HepG2 (cell line): ENCODE measurements around the gene TARBP2. TPM values are rescaled to one million over a fixed set of nuclear protein-coding genes. Genes with fewer than 3 reads are reported as not detected.

Experiments
- AHR ChIP-seq: IDR thresholded peaks from 2 replicates; pipeline ENCODE4 v1.6.1; 2018; ENCODE audit warnings: missing genetic modification reagents, missing compliant biosample characterization
- FOXK1 ChIP-seq: sonication (generic); formaldehyde crosslinking; IDR thresholded peaks from 2 replicates; pipeline ENCODE4 v1.4.0; 2020; ENCODE audit warnings: low read depth, missing genetic modification reagents, borderline replicate concordance
- GABPA ChIP-seq, 2 experiments: IDR thresholded peaks; 2 replicates each; pipeline ENCODE4 v1.6.1; 2011 to 2016; ENCODE audit warnings: low read depth in 2 of 2, low read length in 1 of 2, missing biosample characterization in 1 of 2, missing genetic modification characterization in 1 of 2
- HHEX ChIP-seq: IDR thresholded peaks from 2 replicates; pipeline ENCODE4 v1.6.1; 2016; ENCODE audit warnings: control low read depth
- KLF13 ChIP-seq: sonication (generic); formaldehyde crosslinking; IDR thresholded peaks from 2 replicates; pipeline ENCODE4 v1.4.0; 2020; ENCODE audit warnings: mild to moderate bottlenecking, missing genetic modification reagents
- NFYB ChIP-seq: sonication (generic); formaldehyde crosslinking; IDR thresholded peaks from 2 replicates; pipeline ENCODE4 v1.4.0; 2020; ENCODE audit warnings: missing genetic modification reagents
- NR1H2 ChIP-seq: sonication (generic); formaldehyde crosslinking; IDR thresholded peaks from 2 replicates; pipeline ENCODE4 v1.8.1; 2022; ENCODE audit warnings: low read depth, missing genetic modification reagents, borderline replicate concordance
- NR3C1 ChIP-seq: sonication (generic); formaldehyde crosslinking; IDR thresholded peaks from 2 replicates; pipeline ENCODE4 v1.4.0; 2020; ENCODE audit warnings: missing genetic modification reagents
- PLRG1 ChIP-seq: fragments of 450-650 bp; conservative IDR thresholded peaks from 2 replicates; pipeline ENCODE4 v1.6.1; 2016
- RFX5 ChIP-seq: IDR thresholded peaks from 2 replicates; pipeline ENCODE4 v1.6.1; 2011; ENCODE audit warnings: low read depth, low read length, improper control_type of control experiment
- SRSF4 ChIP-seq: fragments of 200-400 bp; formaldehyde crosslinking; IDR thresholded peaks from one replicate; pipeline ENCODE4 v1.6.1; 2018; ENCODE audit warnings: mild to moderate bottlenecking, low read depth, low read length, moderate library complexity; ENCODE audit not compliant: poor library complexity, severe bottlenecking
- TGIF2 ChIP-seq: IDR thresholded peaks from 2 replicates; pipeline ENCODE4 v1.6.1; 2016; ENCODE audit warnings: control low read depth, missing compliant biosample characterization
- ZIK1 ChIP-seq: sonication (generic); formaldehyde crosslinking; IDR thresholded peaks from 2 replicates; pipeline ENCODE4 v1.5.0; 2020; ENCODE audit warnings: mild to moderate bottlenecking, low read depth, missing genetic modification reagents, borderline replicate concordance
- ZNF17 ChIP-seq: sonication (generic); formaldehyde crosslinking; IDR thresholded peaks from 2 replicates; pipeline ENCODE4 v1.5.0; 2020; ENCODE audit warnings: mild to moderate bottlenecking, missing genetic modification reagents
- ZNF317 ChIP-seq: sonication (generic); formaldehyde crosslinking; IDR thresholded peaks from 2 replicates; pipeline ENCODE4 v1.5.0; 2020; ENCODE audit warnings: mild to moderate bottlenecking, missing genetic modification reagents
- ZNF468 ChIP-seq: sonication (generic); formaldehyde crosslinking; IDR thresholded peaks from 2 replicates; pipeline ENCODE4 v1.8.0; 2022; ENCODE audit warnings: mild to moderate bottlenecking, moderate library complexity, missing genetic modification reagents
- polyA plus RNA-seq, 8 experiments: library from polyadenylated mRNA; depleted of rRNA in 3 of 8; stranded (reverse) in 7 of 8; unstranded in 1 of 8; fragments of >200 nt; fragmentation: Illumina TruSeq in 4 of 8; extraction: Trizol in 4 of 8; gene quantifications; 2 replicates each; pipeline versions ENCODE4 v1.2.1 to v1.2.3, GENCODE V29; 2011 to 2016; ENCODE audit warnings: low read depth in 4 of 8, missing spikeins in 1 of 8, mixed read lengths in 1 of 8; ENCODE audit not compliant: insufficient read depth in 1 of 8
- total RNA-seq, 5 experiments: library from RNA; depleted of rRNA; stranded (reverse); fragments of >200 nt; fragmentation: Illumina TruSeq; extraction: Trizol; gene quantifications; 2 replicates each; pipeline ENCODE4 v1.2.3, GENCODE V29; 2016; ENCODE audit warnings: low read depth in 1 of 5
- TF ChIP-seq, protein P1 (sequence below): sonication (generic); formaldehyde crosslinking; IDR thresholded peaks from 2 replicates; pipeline ENCODE4 v1.8.0; 2023; ENCODE audit warnings: mild to moderate bottlenecking, missing genetic modification reagents
- TF ChIP-seq, protein P2 (sequence below): sonication (generic); formaldehyde crosslinking; IDR thresholded peaks from 2 replicates; pipeline ENCODE4 v1.5.0; 2020; ENCODE audit warnings: missing genetic modification reagents
- TF ChIP-seq, protein P3 (sequence below): sonication (generic); formaldehyde crosslinking; conservative IDR thresholded peaks from 2 replicates; pipeline ENCODE4 v1.8.1; 2023; ENCODE audit warnings: missing genetic modification reagents
- TF ChIP-seq, protein P4 (sequence below): sonication (generic); formaldehyde crosslinking; IDR thresholded peaks from 2 replicates; pipeline ENCODE4 v1.5.1; 2020; ENCODE audit warnings: mild to moderate bottlenecking, missing genetic modification reagents, borderline replicate concordance

TARBP2 gene
- total and polyA plus RNA-seq, 2 of the 13 experiments (the other 11 are each of a cell fraction or from before 2014, with no cell fraction given) = 47.0 to 55.5 TPM

DNA sequence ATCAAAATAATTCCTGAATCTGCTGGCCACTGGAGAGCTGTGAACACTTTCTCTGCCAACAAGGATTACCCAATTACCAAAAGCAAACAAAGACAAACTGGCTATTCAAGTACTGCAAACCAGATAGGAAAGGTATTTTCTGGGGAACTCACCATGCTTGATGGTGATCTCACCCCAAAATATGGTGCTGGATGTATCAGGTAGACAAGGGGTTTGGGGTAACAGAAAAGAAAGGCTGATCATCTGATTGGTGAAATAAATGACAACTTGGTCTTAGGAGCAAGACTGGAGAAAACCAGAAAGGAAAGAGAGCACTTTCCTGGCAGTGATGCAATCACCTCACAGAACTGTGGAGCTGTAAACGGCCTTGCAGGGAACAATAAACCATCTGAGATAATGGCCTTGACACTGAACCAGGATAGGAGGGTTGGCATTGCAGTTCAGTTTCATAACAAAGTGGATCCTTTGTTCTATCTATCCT is 37.2 kb downstream of the TARBP2 start (continued):
- TF ChIP-seq, protein P1, sequence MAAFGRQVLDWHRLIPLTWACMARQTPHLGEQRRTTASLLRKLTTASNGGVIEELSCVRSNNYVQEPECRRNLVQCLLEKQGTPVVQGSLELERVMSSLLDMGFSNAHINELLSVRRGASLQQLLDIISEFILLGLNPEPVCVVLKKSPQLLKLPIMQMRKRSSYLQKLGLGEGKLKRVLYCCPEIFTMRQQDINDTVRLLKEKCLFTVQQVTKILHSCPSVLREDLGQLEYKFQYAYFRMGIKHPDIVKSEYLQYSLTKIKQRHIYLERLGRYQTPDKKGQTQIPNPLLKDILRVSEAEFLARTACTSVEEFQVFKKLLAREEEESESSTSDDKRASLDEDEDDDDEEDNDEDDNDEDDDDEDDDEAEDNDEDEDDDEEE (CRISPR knock-in tag) = no peak
- no peak for TF ChIP-seq KLF13 (CRISPR knock-in tag)
- TF ChIP-seq, protein P2, sequence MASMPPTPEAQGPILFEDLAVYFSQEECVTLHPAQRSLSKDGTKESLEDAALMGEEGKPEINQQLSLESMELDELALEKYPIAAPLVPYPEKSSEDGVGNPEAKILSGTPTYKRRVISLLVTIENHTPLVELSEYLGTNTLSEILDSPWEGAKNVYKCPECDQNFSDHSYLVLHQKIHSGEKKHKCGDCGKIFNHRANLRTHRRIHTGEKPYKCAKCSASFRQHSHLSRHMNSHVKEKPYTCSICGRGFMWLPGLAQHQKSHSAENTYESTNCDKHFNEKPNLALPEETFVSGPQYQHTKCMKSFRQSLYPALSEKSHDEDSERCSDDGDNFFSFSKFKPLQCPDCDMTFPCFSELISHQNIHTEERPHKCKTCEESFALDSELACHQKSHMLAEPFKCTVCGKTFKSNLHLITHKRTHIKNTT = no peak
- no peak for TF ChIP-seq ZNF468 (CRISPR knock-in tag)
- TF ChIP-seq HHEX (CRISPR knock-in tag) = peak; percentile 66
- TF ChIP-seq NR3C1 (CRISPR knock-in tag) = no peak
- no peak for TF ChIP-seq ZNF17 (CRISPR knock-in tag)
- no peak for TF ChIP-seq NR1H2 (CRISPR knock-in tag)
- TF ChIP-seq, protein P3, sequence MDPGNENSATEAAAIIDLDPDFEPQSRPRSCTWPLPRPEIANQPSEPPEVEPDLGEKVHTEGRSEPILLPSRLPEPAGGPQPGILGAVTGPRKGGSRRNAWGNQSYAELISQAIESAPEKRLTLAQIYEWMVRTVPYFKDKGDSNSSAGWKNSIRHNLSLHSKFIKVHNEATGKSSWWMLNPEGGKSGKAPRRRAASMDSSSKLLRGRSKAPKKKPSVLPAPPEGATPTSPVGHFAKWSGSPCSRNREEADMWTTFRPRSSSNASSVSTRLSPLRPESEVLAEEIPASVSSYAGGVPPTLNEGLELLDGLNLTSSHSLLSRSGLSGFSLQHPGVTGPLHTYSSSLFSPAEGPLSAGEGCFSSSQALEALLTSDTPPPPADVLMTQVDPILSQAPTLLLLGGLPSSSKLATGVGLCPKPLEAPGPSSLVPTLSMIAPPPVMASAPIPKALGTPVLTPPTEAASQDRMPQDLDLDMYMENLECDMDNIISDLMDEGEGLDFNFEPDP (CRISPR knock-in tag) = no peak
- no peak for TF ChIP-seq AHR
- no peak for TF ChIP-seq RFX5
- TF ChIP-seq GABPA (IDR thresholded peaks at IDR 0.05; ENCODE audit: low read depth, low read length) = no peak
- TF ChIP-seq GABPA (CRISPR knock-in tag; IDR thresholded peaks at IDR 0.05; ENCODE audit: low read depth) = 0 out of 2 replicates have a peak, but pooled peaks have one; percentile 38
- TF ChIP-seq FOXK1 = peak; percentile 81; the same call in 1 of the 2 replicates
- no peak for TF ChIP-seq NFYB (CRISPR knock-in tag)
- 0 out of 2 replicates have a peak, but pooled peaks have one; percentile 53 for TF ChIP-seq ZNF317 (CRISPR knock-in tag)
- TF ChIP-seq, protein P4, sequence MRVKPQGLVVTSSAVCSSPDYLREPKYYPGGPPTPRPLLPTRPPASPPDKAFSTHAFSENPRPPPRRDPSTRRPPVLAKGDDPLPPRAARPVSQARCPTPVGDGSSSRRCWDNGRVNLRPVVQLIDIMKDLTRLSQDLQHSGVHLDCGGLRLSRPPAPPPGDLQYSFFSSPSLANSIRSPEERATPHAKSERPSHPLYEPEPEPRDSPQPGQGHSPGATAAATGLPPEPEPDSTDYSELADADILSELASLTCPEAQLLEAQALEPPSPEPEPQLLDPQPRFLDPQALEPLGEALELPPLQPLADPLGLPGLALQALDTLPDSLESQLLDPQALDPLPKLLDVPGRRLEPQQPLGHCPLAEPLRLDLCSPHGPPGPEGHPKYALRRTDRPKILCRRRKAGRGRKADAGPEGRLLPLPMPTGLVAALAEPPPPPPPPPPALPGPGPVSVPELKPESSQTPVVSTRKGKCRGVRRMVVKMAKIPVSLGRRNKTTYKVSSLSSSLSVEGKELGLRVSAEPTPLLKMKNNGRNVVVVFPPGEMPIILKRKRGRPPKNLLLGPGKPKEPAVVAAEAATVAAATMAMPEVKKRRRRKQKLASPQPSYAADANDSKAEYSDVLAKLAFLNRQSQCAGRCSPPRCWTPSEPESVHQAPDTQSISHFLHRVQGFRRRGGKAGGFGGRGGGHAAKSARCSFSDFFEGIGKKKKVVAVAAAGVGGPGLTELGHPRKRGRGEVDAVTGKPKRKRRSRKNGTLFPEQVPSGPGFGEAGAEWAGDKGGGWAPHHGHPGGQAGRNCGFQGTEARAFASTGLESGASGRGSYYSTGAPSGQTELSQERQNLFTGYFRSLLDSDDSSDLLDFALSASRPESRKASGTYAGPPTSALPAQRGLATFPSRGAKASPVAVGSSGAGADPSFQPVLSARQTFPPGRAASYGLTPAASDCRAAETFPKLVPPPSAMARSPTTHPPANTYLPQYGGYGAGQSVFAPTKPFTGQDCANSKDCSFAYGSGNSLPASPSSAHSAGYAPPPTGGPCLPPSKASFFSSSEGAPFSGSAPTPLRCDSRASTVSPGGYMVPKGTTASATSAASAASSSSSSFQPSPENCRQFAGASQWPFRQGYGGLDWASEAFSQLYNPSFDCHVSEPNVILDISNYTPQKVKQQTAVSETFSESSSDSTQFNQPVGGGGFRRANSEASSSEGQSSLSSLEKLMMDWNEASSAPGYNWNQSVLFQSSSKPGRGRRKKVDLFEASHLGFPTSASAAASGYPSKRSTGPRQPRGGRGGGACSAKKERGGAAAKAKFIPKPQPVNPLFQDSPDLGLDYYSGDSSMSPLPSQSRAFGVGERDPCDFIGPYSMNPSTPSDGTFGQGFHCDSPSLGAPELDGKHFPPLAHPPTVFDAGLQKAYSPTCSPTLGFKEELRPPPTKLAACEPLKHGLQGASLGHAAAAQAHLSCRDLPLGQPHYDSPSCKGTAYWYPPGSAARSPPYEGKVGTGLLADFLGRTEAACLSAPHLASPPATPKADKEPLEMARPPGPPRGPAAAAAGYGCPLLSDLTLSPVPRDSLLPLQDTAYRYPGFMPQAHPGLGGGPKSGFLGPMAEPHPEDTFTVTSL (CRISPR knock-in tag) = peak; percentile 81; the same call in 1 of the 2 replicates
- no peak for TF ChIP-seq SRSF4
- TF ChIP-seq ZIK1 = no peak
- TF ChIP-seq TGIF2 = peak; percentile 82
- TF ChIP-seq PLRG1 = no peak
